K562 (cell line): ENCODE results near the gene SLC45A3. TPM values are rescaled to one million over a fixed set of nuclear protein-coding genes. Genes with fewer than 3 reads are reported as not detected.

Source experiments
- ATF7 ChIP-seq: fragments of 450-650 bp; IDR thresholded peaks from 2 replicates; pipeline ENCODE4 v1.7.1; 2014; ENCODE audit warnings: mild to moderate bottlenecking, moderate library complexity
- CREM ChIP-seq: IDR thresholded peaks from 2 replicates; pipeline ENCODE4 v1.6.1; 2014; ENCODE audit warnings: antibody characterized with exemption, low read depth
- DMBX1 ChIP-seq: fragments of 250-450 bp; sonication (Bioruptor Pico); IDR thresholded peaks from 2 replicates; pipeline ENCODE4 v1.8.0; 2022; ENCODE audit warnings: inconsistent platforms, mild to moderate bottlenecking, moderate library complexity, borderline replicate concordance
- DPF2 ChIP-seq: fragments of 450-650 bp; IDR thresholded peaks from 2 replicates; pipeline ENCODE4 v1.6.1; 2016
- E2F1 ChIP-seq: sonication (generic); formaldehyde crosslinking; IDR thresholded peaks from 2 replicates; pipeline ENCODE4 v1.8.1; 2023; ENCODE audit warnings: mild to moderate bottlenecking, missing genetic modification reagents, moderate library complexity
- EP300 ChIP-seq: IDR thresholded peaks from 2 replicates; pipeline ENCODE4 v1.6.1; 2012; ENCODE audit warnings: low read length, improper control_type of control experiment
- EWSR1 ChIP-seq: fragments of 450-650 bp; IDR thresholded peaks from 2 replicates; pipeline ENCODE4 v1.6.1; 2018; ENCODE audit warnings: borderline replicate concordance, mild to moderate bottlenecking, low read depth, moderate library complexity; ENCODE audit not compliant: partially characterized antibody
- MAZ ChIP-seq, 2 experiments: fragments of 450-650 bp in 1 of 2; sonication (generic) in 1 of 2; formaldehyde crosslinking; IDR thresholded peaks in 1 of 2; conservative IDR thresholded peaks in 1 of 2; 2 replicates each; pipeline versions ENCODE4 v1.4.0 to v1.5.0; 2020; ENCODE audit warnings: mild to moderate bottlenecking in 1 of 2, missing genetic modification reagents in 1 of 2
- SP2 ChIP-seq: IDR thresholded peaks from 2 replicates; pipeline ENCODE4 v1.6.1; 2011; ENCODE audit warnings: mild to moderate bottlenecking, low read depth, low read length, moderate library complexity; ENCODE audit not compliant: poor library complexity, severe bottlenecking; ENCODE audit errors: extremely low read depth
- TEAD1 ChIP-seq, 2 experiments: fragments of 450-650 bp in 1 of 2; sonication (generic) in 1 of 2; formaldehyde crosslinking; IDR thresholded peaks; 2 replicates each; pipeline versions ENCODE4 v1.4.0 to v1.8.0; 2020 to 2022; ENCODE audit warnings: mild to moderate bottlenecking in 2 of 2, missing genetic modification reagents in 1 of 2
- polyA plus RNA-seq, 8 experiments: library from polyadenylated mRNA; depleted of rRNA in 4 of 8; stranded (reverse) in 5 of 8; unstranded in 3 of 8; fragments of >200 nt; fragmentation: Nextera tagmentation in 2 of 8; fragmentation: Illumina TruSeq in 1 of 8; extraction: Ambion mirVana in 2 of 8; extraction: Trizol in 1 of 8; gene quantifications; 2 replicates each; pipeline versions ENCODE4 v1.2.1 to v1.2.3, GENCODE V29; 2011 to 2014; ENCODE audit warnings: inconsistent platforms in 1 of 8, missing spikeins in 1 of 8
- total RNA-seq, 7 experiments: library from RNA; depleted of rRNA in 6 of 7; stranded (reverse); fragments of >200 nt in 6 of 7; fragmentation: Illumina TruSeq in 2 of 7; extraction: Trizol in 2 of 7; gene quantifications; 2 replicates each; pipeline versions ENCODE4 v1.2.1 to v1.2.3, GENCODE V29; 2011 to 2021; ENCODE audit warnings: low replicate concordance in 1 of 7
- TF ChIP-seq, protein P1 (sequence below): fragments of 200-800 bp; sonication (Bioruptor generic); IDR thresholded peaks from 2 replicates; pipeline ENCODE4 v1.6.1; 2016; ENCODE audit warnings: missing genetic modification characterization, missing compliant biosample characterization

SLC45A3 gene
- total and polyA plus RNA-seq, 9 of the 15 experiments (the other 6 are each of a cell fraction or from before 2014, with no cell fraction given) = 0.06 to 3.3 (median 1.3) TPM

DNA sequence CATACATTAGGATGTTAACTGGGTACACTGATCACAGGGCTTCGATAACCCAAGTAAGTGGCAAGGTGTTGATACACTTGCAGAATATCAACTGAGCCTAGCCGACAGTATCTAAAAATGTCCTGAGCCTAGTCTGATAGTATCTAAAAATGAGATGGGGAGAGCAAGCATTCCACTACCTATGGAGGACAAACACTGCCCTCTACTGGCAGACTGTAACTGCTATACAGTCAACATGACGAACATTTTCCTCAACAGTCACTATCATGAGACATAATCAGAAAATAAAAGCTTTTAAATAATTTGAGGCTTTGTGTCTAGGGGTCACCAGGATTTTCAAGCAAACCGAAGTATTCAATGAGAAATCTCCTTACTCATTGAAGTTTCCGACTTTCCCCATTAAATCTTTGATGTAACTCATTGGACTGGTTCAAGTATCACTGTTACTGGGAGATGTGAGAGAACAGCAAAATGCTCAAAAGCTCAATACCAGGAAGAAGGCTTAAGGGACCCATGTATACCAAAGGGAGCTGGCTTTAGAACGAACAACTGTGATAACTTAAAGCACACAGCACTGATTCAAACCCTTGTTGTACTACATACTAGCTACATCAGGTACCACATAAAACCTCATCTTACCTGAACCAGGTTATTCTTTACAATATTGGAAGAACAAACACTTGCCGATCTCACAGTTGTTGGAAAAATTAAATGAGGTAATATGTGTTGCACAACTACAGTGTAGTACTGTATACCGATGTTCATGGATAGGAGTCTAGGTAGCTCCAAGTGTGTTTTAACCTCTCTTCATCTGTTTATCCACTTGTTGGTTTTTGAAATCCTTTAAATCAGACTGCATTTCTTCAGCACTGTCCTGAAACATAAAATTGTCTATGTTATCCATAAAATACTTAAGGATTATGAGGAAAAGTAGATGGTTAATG is 31.1 kb upstream of the SLC45A3 start (continued):
- TF ChIP-seq TEAD1 (CRISPR knock-in tag; IDR thresholded peaks at IDR 0.05) (peak; percentile 46 to 65; a peak in 2 of 4 replicates), SP2 (no peak), E2F1 (CRISPR knock-in tag) (no peak), ATF7 (peak; percentile 44; the same call in 1 of the 2 replicates), EWSR1 (peak; percentile 41), CREM (peak; percentile 52; the same call in 1 of the 2 replicates), MAZ (CRISPR knock-in tag; conservative IDR thresholded peaks at IDR 0.05 in 1 of 2, IDR thresholded peaks at IDR 0.05 in 1 of 2) (peak; percentile 36 to 72; a peak in 2 of 4 replicates), DMBX1 (CRISPR knock-in tag) (no peak), EP300 (0 out of 2 replicates have a peak, but pooled peaks have one; percentile 13), DPF2 (0 out of 2 replicates have a peak, but pooled peaks have one; percentile 16)
- TF ChIP-seq, protein P1, sequence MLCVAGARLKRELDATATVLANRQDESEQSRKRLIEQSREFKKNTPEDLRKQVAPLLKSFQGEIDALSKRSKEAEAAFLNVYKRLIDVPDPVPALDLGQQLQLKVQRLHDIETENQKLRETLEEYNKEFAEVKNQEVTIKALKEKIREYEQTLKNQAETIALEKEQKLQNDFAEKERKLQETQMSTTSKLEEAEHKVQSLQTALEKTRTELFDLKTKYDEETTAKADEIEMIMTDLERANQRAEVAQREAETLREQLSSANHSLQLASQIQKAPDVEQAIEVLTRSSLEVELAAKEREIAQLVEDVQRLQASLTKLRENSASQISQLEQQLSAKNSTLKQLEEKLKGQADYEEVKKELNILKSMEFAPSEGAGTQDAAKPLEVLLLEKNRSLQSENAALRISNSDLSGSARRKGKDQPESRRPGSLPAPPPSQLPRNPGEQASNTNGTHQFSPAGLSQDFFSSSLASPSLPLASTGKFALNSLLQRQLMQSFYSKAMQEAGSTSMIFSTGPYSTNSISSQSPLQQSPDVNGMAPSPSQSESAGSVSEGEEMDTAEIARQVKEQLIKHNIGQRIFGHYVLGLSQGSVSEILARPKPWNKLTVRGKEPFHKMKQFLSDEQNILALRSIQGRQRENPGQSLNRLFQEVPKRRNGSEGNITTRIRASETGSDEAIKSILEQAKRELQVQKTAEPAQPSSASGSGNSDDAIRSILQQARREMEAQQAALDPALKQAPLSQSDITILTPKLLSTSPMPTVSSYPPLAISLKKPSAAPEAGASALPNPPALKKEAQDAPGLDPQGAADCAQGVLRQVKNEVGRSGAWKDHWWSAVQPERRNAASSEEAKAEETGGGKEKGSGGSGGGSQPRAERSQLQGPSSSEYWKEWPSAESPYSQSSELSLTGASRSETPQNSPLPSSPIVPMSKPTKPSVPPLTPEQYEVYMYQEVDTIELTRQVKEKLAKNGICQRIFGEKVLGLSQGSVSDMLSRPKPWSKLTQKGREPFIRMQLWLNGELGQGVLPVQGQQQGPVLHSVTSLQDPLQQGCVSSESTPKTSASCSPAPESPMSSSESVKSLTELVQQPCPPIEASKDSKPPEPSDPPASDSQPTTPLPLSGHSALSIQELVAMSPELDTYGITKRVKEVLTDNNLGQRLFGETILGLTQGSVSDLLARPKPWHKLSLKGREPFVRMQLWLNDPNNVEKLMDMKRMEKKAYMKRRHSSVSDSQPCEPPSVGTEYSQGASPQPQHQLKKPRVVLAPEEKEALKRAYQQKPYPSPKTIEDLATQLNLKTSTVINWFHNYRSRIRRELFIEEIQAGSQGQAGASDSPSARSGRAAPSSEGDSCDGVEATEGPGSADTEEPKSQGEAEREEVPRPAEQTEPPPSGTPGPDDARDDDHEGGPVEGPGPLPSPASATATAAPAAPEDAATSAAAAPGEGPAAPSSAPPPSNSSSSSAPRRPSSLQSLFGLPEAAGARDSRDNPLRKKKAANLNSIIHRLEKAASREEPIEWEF = no peak
